ENCODE results near the gene DDX3Y.

The DDX3Y gene

DNA sequence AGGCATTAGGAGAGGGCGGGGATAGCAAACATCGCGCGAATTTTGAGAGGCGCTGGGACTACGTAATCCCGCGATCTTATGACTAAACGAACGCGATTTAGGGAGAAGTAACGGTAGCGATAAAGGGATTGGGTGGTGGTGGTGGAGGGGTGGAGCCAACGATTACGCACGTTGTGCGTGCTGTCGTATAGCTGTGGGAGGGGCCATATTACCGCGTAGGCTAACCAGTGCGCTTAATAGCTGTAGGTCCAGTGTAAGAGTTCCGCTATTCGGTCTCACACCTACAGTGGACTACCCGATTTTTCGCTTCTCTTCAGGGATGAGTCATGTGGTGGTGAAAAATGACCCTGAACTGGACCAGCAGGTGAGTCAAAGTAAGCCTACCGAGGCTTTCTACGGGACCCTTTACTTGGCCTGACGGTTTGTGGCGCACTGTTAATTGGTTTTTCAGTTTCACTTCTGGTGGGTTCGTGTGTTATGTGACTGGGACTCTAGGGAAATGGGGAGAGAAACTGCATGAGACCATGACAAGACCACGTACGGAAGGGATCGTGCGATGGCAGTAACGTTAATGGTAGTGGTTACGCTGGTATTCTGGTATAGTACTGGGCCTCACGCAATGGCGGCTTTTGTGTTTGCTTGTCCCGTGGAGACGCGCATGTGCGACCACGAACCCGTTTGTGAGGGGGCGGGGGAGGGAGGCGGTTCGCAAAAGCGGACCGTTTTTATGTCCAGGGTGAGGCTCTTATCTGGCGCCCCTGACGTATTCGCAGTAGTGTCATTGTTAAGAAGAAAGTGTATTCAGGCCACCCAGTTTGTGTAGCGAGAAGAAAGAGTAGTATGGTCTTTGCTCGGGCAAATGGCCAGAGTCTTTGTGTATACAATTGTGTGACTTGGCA is at the start of gene DDX3Y:
TSS of gene DDX3Y (plus strand) at position 251 of the 899 bp plus-strand sequence. CDS start at position 320, 69 bp downstream.
- no peak for DNase-seq (ENCODE audit: low read depth, low spot score)

DNA sequence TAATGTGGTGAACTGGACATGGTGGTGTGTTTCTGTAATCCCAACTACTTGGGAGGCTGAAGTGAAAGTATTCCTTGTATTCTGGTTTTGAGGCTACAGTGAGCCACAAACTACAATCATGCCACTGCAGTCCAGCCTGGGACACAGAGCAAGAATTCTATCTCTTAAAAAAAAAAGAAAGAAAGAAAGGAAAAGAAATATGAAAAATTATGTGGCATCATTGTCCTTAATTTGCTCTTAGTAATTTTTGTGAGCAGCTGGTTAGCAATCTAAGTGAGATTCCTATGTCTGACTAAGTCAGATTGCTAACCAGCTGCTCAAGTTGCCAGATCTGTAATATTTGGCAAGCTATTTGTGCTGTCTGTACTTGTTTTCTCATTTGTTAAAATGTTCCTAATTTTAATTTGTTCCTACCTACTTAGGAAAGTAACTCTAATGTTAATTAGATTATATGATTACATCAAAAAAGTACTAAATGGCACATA is 48.8 kb upstream of the DDX3Y start:
- TF ChIP-seq, protein P1, sequence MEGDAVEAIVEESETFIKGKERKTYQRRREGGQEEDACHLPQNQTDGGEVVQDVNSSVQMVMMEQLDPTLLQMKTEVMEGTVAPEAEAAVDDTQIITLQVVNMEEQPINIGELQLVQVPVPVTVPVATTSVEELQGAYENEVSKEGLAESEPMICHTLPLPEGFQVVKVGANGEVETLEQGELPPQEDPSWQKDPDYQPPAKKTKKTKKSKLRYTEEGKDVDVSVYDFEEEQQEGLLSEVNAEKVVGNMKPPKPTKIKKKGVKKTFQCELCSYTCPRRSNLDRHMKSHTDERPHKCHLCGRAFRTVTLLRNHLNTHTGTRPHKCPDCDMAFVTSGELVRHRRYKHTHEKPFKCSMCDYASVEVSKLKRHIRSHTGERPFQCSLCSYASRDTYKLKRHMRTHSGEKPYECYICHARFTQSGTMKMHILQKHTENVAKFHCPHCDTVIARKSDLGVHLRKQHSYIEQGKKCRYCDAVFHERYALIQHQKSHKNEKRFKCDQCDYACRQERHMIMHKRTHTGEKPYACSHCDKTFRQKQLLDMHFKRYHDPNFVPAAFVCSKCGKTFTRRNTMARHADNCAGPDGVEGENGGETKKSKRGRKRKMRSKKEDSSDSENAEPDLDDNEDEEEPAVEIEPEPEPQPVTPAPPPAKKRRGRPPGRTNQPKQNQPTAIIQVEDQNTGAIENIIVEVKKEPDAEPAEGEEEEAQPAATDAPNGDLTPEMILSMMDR (IDR thresholded peaks at IDR 0.05; ENCODE audit: low read depth, low read length): no peak
- no peak overlapping the region for H3K4me3 ChIP-seq (ENCODE audit: low read depth, low read length)
- in situ Hi-C loops (cut with HindIII; ENCODE audit: low sequenced_read_pairs): no loop called here
- no peak for DNase-seq (ENCODE audit: low read depth, low spot score)

More for the DNA sequence above, at the start of gene DDX3Y:
- TF ChIP-seq, protein P1 (IDR thresholded peaks at IDR 0.05; ENCODE audit: low read depth, low read length): no peak
- no peak within 1 kb of the TSS for H3K4me3 ChIP-seq (ENCODE audit: low read depth, low read length)
- in situ Hi-C loops (cut with HindIII; ENCODE audit: low sequenced_read_pairs): no loop called here

DNA sequence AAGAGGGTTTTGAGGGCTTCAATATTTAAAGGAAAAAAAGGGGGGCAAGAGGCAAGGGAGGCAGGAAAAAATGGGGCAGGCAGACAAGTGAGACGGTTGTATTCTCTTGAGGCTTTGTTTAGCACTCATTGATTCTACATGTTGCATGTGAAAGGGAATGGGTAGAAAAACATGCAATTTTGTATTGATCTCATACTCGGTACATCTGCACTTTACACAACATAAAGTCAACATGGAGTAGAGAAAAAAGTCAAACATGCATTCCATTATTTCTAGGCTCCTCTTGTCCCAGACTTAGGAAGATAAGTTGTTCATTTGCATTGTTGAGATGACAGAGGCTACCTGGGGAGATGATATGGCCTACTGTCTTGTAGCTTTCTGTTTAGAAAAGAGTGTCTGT is 36.7 kb upstream of the DDX3Y start:
- DNase-seq (ENCODE audit: low read depth, low spot score): no peak
- TF ChIP-seq, protein P1 (IDR thresholded peaks at IDR 0.05; ENCODE audit: low read depth, low read length): no peak
- in situ Hi-C loops (cut with HindIII; ENCODE audit: low sequenced_read_pairs): no loop called here
- no peak overlapping the region for H3K4me3 ChIP-seq (ENCODE audit: low read depth, low read length)

DNA sequence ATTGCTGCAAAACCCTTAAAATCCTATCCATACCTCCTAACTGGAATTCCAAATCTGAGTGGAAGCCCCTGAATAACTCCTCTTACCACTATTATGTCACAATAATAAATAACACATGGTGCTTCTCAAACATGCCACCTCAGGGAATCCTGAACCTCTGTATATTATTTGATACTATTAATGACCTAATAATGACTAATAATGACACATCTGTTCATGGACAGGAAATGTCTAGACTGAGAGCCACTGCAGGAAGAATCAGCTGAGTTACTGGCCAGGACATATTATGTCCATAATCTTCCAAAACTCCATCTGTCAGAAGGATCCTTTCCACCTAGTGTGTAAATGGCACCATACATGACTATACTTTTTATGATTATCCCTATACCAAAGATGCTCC is 7.7 kb upstream of the DDX3Y start:
- no peak overlapping the region for H3K4me3 ChIP-seq (ENCODE audit: low read depth, low read length)
- TF ChIP-seq, protein P1 (IDR thresholded peaks at IDR 0.05; ENCODE audit: low read depth, low read length): no peak
- DNase-seq (ENCODE audit: low read depth, low spot score): no peak
- in situ Hi-C loops (cut with HindIII; ENCODE audit: low sequenced_read_pairs): no loop called here

DNA sequence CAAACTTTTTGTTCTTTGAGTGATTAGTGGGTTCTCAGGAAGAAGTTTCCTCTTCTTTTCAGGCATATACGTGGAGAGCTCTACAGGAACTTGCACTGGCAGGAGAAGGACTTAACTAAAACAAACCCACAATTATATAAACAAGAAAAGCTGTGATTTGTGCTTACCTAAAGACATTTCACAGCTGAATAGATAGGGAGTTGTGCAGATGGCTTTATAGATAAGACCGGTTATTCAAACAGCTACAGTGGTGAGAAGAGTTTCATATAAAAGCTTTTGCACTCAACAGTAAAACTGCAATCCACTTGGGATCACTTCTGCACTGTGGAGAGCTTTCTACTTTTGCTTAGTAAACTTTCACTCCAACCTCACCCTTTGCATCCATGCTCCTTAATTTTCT is 6.1 kb upstream of the DDX3Y start:
- no peak for DNase-seq (ENCODE audit: low read depth, low spot score)
- no peak overlapping the region for H3K4me3 ChIP-seq (ENCODE audit: low read depth, low read length)
- TF ChIP-seq, protein P1 (IDR thresholded peaks at IDR 0.05; ENCODE audit: low read depth, low read length): no peak
- in situ Hi-C loops (cut with HindIII; ENCODE audit: low sequenced_read_pairs): no loop called here

DNA sequence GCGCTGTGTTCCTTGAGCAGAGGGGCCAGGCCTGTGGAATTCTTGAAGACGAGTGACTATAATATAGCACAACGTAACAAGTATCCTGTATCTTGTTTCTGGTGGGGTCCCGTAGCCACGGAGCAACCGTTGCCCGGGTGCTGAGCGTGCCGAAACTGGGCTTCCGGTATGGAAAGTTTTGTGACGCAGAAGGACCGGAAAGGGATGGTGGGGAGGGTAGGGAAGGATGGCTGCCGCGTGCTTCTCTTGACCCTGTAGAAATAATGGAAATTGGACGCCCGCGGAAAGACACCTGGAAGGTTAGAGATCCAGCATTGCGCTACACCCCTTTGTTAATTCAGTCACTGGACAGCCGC is 827 bp downstream of the DDX3Y start:
- no peak overlapping the region for H3K4me3 ChIP-seq (ENCODE audit: low read depth, low read length)
- TF ChIP-seq, protein P1 (IDR thresholded peaks at IDR 0.05; ENCODE audit: low read depth, low read length): no peak
- in situ Hi-C loops (cut with HindIII; ENCODE audit: low sequenced_read_pairs): no loop called here
- no peak for DNase-seq (ENCODE audit: low read depth, low spot score)
